ENCODE results near the gene CCR7. TPM values are rescaled to one million over a fixed set of nuclear protein-coding genes. Genes with fewer than 3 reads are reported as not detected.

The CCR7 gene
- total RNA-seq, 1 experiment from 2014 or later, result 0.57 TPM

- TF ChIP-seq FOXP1 (CRISPR knock-in tag; IDR thresholded peaks at IDR 0.05; ENCODE audit: borderline replicate concordance) (no peak), ATF3 (CRISPR knock-in tag; conservative IDR thresholded peaks at IDR 0.05) (no peak), ZSCAN18 (CRISPR knock-in tag; IDR thresholded peaks at IDR 0.05) (no peak), ATF6 (CRISPR knock-in tag; IDR thresholded peaks at IDR 0.05) (no peak), MLX (CRISPR knock-in tag; IDR thresholded peaks at IDR 0.05) (no peak), ZNF671 (CRISPR knock-in tag; IDR thresholded peaks at IDR 0.05) (no peak)
These were observed 5.7 kb downstream of the CCR7 start (continued) for GRCh38 chr17:40559564-40559916.

- ChIA-PET CTCF (interaction anchor here (0.8 to 5.4 kb wide), 9 partner anchors 10 to 241 kb away, joined by 4 to 127 read pairs (median 16); partner anchors contain the start of gene GJD3), POLR2A (no interaction called here)
- Mint-ChIP-seq H3K27ac (no peak overlapping the region), H3K36me3 (no peaks in the 10 kb centered on the region), H3K9me3 (no peaks in the 10 kb centered on the region), H3K4me3 (no peak overlapping the region), H3K27me3 (ENCODE audit: low read depth) (peaks cover 5% of the 10 kb centered on the region), H3K4me1 (peaks cover 32% of the 10 kb centered on the region)
- DNase-seq (ENCODE audit: low spot score), result peak; percentile 10
- TF ChIP-seq FOXP1 (CRISPR knock-in tag; IDR thresholded peaks at IDR 0.05; ENCODE audit: borderline replicate concordance) (peak; percentile 47; the same call in 1 of the 2 replicates), ZNF423 (CRISPR knock-in tag; IDR thresholded peaks at IDR 0.05) (no peak)
- no peak for ATAC-seq
These were observed 6.2 kb downstream of the CCR7 start for GRCh38 chr17:40558890-40559563.

- Mint-ChIP-seq H3K4me1 (peaks cover 32% of the 10 kb centered on the region), H3K27me3 (ENCODE audit: low read depth) (peaks cover 5% of the 10 kb centered on the region), H3K27ac (no peak overlapping the region), H3K36me3 (no peaks in the 10 kb centered on the region), H3K4me3 (no peak overlapping the region), H3K9me3 (no peaks in the 10 kb centered on the region)
- ATAC-seq (no peak), DNase-seq (ENCODE audit: low spot score) (no peak)
- POLR2A ChIA-PET, result no interaction called here
- no peak for TF ChIP-seq ZBTB21 (CRISPR knock-in tag; IDR thresholded peaks at IDR 0.05; ENCODE audit: borderline replicate concordance)
- TF ChIP-seq ZSCAN18 (CRISPR knock-in tag; IDR thresholded peaks at IDR 0.05), result no peak
- TF ChIP-seq NR2C2 (CRISPR knock-in tag; IDR thresholded peaks at IDR 0.05), result no peak
- TF ChIP-seq ZNF512 (CRISPR knock-in tag; IDR thresholded peaks at IDR 0.05; ENCODE audit: borderline replicate concordance), result no peak
- CTCF ChIA-PET, result interaction anchor here (0.6 to 5.4 kb wide), 5 partner anchors 9 to 241 kb away, joined by 3 to 127 read pairs (median 9); no protein-coding TSS in a partner anchor
These were observed 6.9 kb downstream of the CCR7 start for GRCh38 chr17:40558300-40558889.
